GM12892 (cell line): ENCODE data around the gene MYO10.

Source experiments
- DNase-seq: peaks from one replicate; pipeline ENCODE4 v3.0.0; 2011; ENCODE audit not compliant: insufficient read length
- FAIRE-seq: peaks from 2 replicates; lab custom pipeline; 2011; peaks lifted over from hg19 to GRCh38; lab: Jason Lieb, UNC
- POLR2A ChIP-seq: IDR thresholded peaks from 2 replicates; pipeline ENCODE4 v1.6.1; 2011; ENCODE audit warnings: low read depth, low read length, control low read depth
- POLR2AphosphoS5 ChIP-seq: IDR thresholded peaks from 2 replicates; pipeline ENCODE4 v1.6.1; 2011; ENCODE audit warnings: low read depth, low read length, control low read depth
- TAF1 ChIP-seq: IDR thresholded peaks from 2 replicates; pipeline ENCODE4 v1.6.1; 2011; ENCODE audit warnings: low read depth, mild to moderate bottlenecking, control low read depth, low read length, borderline replicate concordance

Gene MYO10

GRCh38 chr5:16935231-16936149, 598 bp downstream of the MYO10 start:
- TF ChIP-seq POLR2A (no peak), POLR2AphosphoS5 (no peak), TAF1 (no peak)
- DNase-seq (no peak), FAIRE-seq (no peak)

- TF ChIP-seq POLR2AphosphoS5 (no peak), TAF1 (no peak), POLR2A (no peak)
- FAIRE-seq (no peak), DNase-seq (no peak)
These were observed 1.4 kb downstream of the MYO10 start for GRCh38 chr5:16934677-16935153.

- DNase-seq, result no peak
- TF ChIP-seq TAF1, result no peak
- no peak for FAIRE-seq
These were observed 2.0 kb downstream of the MYO10 start for GRCh38 chr5:16934123-16934522.

- no peak for DNase-seq
- TF ChIP-seq POLR2A, result no peak
- no peak for TF ChIP-seq TAF1
- no peak for TF ChIP-seq POLR2AphosphoS5
These were observed 2.8 kb downstream of the MYO10 start for GRCh38 chr5:16933337-16933736.

GRCh38 chr5:16932401-16932800, 3.7 kb downstream of the MYO10 start:
- FAIRE-seq (no peak), DNase-seq (no peak)
- no peak for TF ChIP-seq POLR2A
- TF ChIP-seq TAF1, result no peak
- no peak for TF ChIP-seq POLR2AphosphoS5

More at GRCh38 chr5:16933337-16933736, 2.8 kb downstream of the MYO10 start:
- no peak for FAIRE-seq

- no peak for TF ChIP-seq TAF1
- no peak for TF ChIP-seq POLR2A
- no peak for TF ChIP-seq POLR2AphosphoS5
- DNase-seq, result no peak
- FAIRE-seq, result no peak
These were observed 4.6 kb downstream of the MYO10 start for GRCh38 chr5:16931334-16932110.

GRCh38 chr5:16930496-16930895, 5.6 kb downstream of the MYO10 start:
- FAIRE-seq (no peak), DNase-seq (no peak)
- TF ChIP-seq TAF1 (no peak), POLR2AphosphoS5 (no peak), POLR2A (no peak)

- TF ChIP-seq TAF1 (no peak), POLR2A (no peak), POLR2AphosphoS5 (no peak)
- DNase-seq (no peak), FAIRE-seq (no peak)
These were observed 6.3 kb downstream of the MYO10 start for GRCh38 chr5:16929831-16930230.

GRCh38 chr5:16929347-16929746, 6.7 kb downstream of the MYO10 start:
- FAIRE-seq (no peak), DNase-seq (no peak)
- TF ChIP-seq TAF1 (no peak), POLR2A (no peak), POLR2AphosphoS5 (no peak)

GRCh38 chr5:16927613-16928012, 8.5 kb downstream of the MYO10 start:
- DNase-seq (no peak), FAIRE-seq (no peak)
- TF ChIP-seq POLR2AphosphoS5 (no peak), TAF1 (no peak), POLR2A (no peak)

GRCh38 chr5:16926417-16926816, 9.7 kb downstream of the MYO10 start:
- no peak for TF ChIP-seq TAF1
- FAIRE-seq (no peak), DNase-seq (no peak)

- TF ChIP-seq POLR2AphosphoS5 (no peak), TAF1 (no peak), POLR2A (no peak)
- no peak for FAIRE-seq
- DNase-seq, result no peak
These were observed 11.9 kb downstream of the MYO10 start for GRCh38 chr5:16924206-16924605.

GRCh38 chr5:16922430-16922829, 13.7 kb downstream of the MYO10 start:
- FAIRE-seq (no peak), DNase-seq (no peak)
- TF ChIP-seq POLR2AphosphoS5, result no peak
- TF ChIP-seq POLR2A, result no peak
- TF ChIP-seq TAF1, result no peak
